ENCODE data around the gene FAM107B.
"Not testable (repeated sequence)": the region's sequence is repeated elsewhere in the genome, so short reads cannot be mapped to it uniquely, and the experiment has no call there.

Gene FAM107B

DNA sequence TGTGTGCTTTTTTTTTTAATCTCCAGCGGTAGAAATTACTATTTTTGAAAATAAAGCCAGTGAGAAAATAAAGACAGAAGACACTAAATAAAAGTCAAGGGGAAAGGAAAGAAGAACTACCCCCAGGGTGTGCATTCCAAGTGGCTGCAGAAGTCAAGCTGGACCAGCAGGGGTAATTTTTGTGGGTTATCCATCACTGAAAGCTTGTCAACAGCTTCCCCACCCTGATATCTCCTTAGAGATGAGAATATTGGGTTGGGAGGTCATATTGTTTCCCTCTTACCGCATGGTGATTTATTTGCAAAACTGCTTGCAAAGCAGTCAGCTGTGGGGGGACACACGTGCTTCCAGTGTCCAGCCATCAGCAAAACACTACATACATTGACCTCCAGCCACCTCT is 46.4 kb downstream of the FAM107B start:
- no peak for DNase-seq

DNA sequence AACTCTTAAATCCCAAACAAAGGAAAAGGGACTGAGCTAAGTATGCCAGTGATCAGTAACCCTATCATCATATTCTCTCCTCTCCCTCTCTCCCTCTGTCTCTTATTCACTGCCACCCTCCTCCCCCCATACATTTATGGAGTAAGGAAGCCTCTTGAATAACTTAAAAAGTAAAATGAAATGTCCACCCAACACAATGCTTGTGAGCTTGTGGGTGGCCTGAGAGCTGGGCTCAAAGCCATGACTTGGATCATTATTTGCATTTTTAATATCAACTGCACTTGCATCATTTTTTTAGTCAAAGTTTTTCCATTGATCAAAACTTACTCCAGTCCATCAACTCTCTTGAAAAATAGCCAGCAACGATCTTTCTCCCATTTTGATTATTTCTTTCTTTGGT is 46.8 kb downstream of the FAM107B start:
- DNase-seq = no peak

DNA sequence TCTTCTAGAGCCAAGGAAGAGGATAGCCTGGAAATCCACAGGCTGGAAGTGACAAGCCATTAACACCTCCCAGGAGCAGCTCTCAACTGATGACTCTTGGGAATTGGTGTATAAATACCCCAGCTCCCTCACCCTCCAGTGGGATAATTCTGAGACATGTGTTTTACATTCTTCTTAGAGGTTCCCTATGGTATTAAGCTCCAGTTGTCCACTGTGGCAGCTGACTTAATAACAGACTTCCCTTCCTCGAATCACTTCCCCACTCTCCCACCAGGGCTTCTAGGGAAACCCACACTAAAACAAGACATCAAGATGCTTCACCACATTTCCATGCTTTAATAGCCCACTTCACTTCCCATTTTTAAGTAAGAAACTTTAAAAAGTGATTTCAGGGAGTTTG is 47.2 kb downstream of the FAM107B start:
- DNase-seq = no peak

DNA sequence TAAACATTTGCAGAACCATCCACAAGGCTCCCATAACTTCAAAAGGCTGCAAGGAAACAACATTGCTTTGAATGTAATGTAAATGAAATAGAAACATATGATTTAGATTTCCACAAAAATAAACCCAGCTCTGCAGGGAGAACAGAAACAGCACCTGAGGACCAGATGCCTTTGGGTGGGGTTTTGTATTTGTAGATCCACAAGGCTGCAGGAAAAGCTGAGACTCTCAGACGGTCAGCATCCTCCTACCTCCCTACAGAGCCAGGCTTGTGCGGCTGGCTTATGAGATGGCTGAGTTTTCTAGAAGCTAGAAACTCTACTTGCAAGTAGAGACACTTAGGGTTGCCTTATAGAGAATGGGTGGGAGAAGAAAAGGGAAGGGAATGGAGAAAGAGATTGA is 49.8 kb downstream of the FAM107B start:
- DNase-seq = no peak

DNA sequence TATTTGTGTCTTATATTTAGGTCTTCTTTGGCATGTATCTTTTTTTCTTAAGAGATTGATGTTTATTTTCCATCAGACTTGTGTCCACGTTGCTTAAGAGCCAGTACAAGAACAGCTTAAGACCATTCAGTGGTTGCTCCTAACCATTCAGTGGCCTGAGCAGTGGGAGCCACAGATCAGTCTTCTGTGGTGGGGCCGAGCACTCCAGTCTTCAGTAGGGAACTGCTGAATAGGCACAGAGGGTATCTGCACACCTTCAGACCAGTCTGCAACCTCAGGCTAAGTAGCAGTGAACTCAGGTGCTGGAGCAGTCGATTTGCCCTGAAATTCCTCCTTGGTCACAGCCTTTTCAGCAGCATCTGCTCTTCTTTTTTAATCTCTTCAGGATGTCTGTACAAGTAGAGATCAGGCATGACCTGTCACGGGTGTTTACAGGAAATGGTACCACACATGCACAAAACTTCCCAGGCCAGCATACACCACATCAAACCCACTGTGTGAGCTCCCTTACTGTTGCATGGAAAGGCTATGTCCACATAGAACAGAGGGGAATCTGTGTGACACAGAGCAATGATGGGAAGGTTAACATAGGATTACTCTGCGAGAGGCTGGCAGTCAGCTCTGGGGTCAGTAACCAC is 51.5 kb downstream of the FAM107B start:
- peak; percentile 57 for DNase-seq

DNA sequence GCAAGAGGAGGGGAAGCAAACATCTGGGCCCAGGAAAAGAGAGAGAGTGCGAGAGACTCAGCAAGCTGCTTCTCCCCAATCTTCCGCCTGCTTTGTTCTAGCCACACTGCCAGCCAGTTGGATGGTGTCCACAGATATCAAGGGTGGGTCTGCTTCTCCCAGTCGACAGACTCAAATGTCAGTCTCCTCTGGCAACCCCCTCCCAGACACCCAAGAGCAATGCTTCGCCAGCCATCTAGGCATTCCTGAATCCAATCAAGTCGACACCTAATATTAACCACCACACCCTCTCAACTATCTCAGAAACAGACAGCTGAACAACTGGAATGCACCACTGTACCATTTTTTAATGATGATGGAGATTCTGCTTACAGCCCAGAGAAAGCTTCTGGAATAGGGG is 57.1 kb downstream of the FAM107B start:
- DNase-seq = no peak

DNA sequence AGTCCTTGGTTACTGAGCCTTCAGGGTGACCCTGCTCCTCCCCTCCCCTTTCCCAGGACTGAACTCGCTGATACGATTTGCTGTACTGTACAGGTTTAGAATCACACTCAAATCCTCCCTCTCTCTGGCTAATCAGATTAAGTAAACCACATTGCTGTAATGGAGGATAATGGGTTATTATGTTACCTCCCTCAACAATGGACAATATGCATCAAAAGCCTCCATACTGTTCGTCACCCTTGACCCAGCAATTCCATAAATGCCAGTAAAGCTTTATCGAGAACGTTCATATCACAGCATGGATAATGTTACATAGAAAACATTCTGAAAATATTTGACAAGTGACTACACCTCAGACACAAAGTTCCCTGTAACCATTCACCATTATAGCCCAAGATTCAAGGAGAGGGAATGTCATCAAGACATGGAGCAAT is 61.7 kb downstream of the FAM107B start:
- no peak for DNase-seq

DNA sequence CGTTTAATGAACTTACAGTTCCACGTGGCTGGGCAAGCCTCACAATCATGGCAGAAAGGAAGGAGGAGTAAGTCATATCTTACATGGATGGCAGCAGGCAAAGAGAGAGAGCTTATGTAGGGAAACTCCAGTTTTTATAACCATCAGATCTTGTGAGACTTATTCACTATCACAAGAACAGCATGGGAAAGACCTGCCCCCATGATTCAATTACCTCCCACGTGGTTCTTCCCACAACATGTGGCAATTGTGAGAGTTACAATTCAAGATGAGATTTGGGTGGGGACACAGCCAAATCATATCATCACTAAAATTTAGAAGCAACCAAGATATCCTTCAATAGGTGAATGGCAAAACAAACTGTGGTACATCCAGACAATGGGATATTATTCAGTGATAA is 65.4 kb downstream of the FAM107B start:
- DNase-seq = not testable (repeated sequence)

DNA sequence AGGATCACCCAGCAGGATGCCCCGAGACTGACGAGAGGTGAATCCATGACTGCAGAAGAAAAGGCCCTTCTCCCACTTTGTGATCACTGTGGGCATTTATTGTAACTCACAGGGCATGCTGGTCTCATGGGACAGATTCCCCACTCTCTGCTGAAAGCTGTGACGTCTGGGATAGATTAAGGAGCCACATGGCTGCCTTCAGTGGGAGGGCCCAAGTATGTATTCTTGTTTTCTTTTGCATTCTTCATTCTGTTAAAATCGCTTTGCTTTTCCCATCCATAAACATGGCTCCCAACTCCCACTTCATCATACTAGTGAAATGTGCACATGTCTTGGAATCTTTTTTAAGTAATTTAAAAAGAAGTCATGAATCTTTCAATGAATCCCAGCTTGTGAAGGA is 67.2 kb downstream of the FAM107B start:
- DNase-seq = no peak

DNA sequence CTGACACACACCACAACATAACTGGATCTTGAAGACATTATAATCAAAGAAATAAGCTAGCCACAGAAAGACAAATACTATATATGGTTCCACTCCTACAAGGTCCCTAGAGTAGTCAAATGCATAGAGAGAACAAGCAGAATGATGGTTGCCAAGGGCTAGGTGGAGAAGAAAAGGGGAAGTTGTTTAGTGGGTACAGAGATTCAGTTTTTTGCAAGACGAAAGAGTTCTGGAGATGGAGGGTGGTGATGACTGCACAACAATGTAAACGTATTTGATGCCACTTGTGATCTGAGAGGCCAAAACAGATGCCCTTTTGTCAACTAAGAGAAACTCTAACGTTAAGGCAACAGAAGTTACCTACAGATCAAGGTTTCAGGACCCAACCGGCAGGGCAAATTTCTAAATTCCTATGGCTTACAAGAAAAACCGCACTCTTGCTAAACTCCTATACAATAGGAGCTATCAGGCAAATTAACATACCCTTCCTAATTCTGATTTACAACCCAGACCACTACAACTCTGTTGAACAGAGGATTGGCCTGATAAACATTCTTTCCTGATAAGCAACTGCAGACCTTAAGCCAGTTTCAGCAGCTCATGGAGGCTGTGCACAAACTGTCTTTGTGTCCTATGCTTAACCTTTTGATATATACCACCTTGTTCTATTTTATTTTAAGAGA is 69.0 kb downstream of the FAM107B start:
- no peak for DNase-seq

DNA sequence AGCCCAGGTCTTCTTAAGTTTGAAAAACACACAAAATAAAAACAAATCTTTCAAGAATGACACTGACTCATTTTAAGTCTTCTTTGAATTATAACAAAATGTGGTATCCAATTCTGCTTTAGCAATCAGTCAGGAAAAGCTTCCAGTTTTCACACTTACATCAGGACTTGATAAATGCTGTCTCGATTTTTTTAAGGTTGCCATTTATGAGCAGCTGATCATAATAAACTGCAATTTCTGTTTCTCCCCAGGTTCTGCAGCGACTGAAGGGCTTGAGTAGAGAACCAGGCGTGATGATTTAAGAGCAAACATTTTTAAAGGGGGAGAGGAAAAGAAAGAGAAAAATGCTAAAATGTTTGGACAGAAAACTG is 71.1 kb downstream of the FAM107B start:
- no peak for DNase-seq

DNA sequence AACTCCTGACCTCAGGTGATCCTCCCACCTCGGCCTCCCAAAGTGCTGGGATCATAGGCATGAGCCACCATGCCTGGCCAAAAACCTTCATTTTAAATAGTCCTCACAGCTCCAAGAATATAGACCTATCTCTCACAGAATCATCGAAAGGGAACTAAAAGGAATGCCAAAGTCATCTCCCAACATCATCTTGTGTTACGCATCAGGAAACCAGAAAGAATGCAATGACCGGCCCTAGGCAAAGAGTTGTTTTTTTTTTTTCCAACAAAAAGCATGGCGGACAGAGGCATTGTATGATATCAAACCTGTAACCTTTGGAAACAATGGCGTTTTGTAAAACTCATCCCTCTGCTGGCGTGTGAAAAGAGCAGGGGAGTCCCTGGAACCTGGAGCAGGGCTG is 73.2 kb downstream of the FAM107B start:
- DNase-seq = no peak

DNA sequence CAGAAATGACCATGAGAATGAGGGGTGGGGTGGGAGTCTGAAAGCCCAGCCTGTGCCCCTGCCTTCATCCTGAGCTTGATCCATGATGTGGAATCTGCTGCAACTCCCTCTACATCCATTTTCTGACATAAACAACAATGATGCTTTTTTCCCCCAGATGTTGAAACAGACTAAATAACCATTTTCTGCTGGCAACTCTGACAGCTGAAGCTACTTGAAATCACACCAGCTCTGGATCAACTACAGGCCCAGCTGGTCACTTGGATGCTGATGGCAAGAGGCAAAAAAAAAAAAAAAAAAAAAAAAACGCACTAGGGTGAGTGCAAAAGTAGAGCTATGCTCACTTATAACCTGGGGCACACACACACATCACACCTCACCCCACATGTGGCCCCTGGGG is 74.2 kb downstream of the FAM107B start:
- DNase-seq = no peak

DNA sequence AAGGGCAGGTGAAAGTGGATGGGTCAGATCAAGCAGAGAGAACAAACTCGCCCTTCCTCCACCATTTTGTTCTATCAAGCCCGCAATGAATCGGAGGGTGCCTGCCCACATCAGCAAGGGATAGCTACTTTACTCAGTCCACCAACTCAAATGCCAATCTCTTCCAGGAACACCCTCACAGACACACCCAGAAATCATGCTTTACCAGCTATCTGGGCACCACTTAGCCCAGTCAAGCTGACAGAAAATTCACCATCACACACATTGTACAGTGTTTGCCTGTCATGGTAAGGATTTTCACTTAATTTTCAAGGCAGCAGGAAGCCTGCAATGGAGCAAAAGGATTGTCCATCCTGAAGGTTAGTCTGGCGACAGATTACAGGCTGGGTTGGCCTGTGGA is 75.2 kb downstream of the FAM107B start:
- no peak for DNase-seq

DNA sequence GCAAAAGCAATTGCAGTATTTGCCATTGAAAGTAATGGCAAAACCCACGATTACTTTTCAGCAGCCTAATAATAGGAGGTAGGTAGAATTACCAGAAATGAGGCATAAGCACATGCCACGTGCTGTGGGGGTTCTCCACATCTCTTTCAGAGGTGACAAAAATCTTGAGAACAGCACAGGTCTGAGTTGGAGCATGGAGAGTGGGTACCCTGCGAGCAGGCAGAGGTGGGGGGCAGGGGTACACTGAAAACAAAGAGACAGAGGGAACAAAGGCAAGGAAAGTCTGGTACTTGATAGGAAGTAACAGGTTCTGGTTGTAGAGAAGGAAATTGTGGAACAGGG is 75.9 kb downstream of the FAM107B start:
- no peak for DNase-seq

DNA sequence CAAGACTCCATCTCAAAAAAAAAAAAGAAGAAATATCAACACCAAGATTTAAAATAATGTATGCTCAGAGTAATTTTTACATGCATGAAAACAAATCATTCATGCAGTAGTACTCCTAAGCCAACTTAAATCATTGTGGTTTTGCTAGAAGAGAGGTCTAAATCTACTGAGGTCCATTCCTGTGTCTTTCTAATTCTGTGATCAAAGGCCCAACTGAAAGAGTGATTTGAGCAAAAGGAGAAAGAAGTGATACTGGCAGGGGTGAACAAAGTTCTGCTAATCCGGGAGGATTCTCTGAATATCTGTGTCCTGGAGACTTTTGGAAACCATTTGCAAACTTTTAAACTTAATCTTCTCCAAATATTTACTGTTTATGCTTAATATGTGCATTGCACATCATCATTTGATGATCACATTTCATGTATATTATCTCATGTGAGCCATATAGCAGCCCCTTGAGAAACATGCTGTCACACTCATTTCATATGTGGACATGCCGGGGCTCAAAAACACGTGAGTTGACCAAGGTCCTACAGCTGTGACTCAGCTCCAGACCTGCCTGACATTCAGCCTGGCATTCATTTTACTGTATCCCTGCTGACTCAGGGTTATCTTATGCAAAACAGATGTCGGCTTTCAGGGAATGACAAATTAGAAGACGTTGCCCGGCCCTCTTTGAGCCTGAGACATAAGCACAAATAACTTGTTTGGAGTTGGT is 76.4 kb downstream of the FAM107B start:
- DNase-seq = no peak

DNA sequence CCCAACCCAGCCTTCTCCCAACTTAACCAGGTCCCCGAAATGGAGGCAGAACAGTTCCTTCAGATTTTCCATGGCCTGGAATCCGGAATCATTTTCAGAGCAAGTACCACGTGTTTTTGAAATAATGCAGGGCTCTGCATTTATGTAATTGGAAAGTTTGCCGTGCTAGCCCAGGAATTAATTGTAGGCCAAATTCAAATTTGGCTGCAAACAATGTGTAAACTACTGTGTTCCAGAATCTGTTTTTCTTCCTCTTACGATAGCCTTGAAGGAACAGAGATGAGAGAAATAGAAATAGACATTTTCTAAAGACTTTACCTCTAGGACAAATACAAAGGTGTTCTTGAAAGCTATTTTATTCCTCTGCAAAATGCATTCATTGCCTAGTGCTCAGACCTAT is 77.4 kb downstream of the FAM107B start:
- DNase-seq = no peak

DNA sequence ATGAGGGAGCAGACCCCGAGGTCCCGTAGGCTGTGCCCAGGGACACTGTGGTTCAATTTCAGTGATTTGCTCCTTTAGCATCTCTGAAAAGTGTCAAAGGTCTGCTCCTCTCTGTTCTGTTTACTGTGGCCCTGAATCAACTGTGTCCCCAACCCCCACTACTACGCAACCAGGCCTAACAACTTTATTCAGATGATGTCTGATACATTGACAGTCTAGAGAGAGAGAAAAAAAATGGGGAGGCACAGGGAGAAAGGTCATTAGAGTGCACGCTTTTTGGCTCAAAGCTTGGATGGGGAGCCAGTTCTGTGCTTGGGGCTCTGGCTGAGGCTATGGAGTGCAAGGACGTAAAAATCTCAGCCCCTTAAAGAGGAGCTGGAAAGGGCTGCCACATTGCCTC is 77.9 kb downstream of the FAM107B start:
- no peak for DNase-seq

DNA sequence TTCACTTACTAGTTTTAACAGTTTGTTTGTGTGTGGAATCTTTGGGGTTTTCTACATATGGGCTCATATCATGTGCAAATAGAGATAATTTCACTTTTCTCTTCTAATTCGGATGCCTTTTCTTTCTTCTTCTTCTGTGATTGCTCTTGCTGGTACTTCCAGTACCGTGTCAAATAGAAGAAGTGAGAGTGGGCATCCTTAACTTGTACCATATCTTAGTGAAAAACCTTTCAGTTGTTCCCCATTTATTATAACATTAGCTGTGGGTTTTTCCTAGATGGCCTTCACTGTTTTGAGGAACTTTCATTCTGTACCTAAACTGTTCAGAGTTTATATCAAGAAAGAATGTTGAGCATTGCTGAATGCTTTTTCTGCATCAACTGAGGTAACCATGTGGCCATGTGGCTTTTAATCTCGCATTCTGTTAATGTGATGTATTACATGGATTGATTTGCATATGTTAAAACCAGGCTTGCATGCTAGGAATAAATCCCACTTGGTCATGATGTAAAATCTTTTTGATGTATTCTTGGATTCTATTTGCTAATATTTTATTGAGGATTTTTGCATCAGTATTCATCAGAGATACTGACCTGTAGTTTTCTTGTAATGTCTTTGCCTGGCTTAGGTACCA is 78.7 kb downstream of the FAM107B start:
- DNase-seq = no peak

DNA sequence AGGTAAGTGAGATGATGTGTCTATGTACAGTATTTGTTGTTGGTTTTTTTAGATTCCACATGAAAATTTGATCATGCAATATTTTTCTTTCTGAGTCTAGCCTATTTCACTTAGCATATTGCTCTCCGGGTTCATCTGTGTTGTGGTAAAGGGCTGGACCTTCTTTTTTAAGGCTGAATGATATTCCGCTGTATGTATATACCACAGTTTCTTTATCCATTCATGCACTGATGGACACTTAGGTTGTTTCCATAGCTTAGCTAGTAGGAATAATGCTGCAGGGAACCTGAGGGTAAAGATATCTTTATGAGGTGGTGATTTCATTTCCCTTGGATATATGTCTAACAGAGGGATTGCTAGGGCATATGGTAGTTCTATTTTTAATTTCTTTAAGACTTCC is 80.8 kb downstream of the FAM107B start:
- DNase-seq = no peak

DNA sequence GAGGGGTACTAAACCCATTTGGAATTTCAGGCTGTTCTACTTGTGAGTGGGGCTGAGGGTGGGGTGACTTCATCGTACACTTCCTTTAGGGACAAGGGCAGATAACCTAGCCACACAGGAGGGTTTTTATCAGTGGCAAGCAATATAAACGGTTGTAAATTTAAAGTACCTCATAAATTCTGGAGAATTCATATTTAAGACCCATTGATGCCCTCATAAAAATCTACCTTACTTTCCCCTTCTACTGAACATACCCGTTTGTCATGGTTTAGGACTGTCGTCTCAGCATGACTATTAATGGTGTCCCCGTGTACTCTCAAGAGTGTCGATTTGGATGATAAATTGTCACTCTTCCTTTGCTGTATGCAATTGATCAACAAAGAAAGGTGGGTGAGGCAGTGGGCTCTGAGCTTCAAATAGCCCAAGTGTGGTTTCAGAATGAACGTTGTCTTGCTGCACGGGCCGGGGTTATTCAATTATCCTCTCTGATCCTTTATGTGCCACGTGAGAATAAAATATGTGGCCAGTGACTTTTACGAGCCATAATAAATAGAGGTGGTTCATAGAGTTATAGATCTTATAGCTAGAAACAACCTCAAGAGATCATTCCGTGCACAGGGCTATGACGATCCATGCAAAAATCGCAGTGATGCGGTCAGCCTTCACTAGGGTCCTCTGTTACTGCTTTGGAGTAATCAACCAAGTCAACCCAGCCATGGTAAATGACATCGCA is 82.2 kb downstream of the FAM107B start:
- DNase-seq = no peak

DNA sequence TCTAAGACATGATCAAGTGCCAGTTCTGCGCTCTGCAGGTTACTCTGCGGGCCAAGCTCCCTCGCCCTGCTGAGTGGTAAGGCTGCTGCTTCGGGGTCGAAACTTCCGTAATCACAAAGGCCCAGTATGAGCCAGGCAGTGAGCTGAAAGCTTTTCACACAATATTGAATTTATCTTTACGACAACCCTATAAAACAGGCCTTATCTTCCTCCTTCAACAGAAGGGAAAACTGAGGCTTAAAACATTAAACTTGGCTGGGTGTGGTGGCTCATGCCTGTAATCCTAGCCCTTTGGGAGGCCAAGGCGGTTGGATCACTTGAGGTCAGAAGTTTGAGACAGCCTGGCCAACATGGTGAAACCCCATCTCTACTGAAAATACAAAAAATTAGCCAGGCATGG is 83.3 kb downstream of the FAM107B start:
- DNase-seq = no peak

DNA sequence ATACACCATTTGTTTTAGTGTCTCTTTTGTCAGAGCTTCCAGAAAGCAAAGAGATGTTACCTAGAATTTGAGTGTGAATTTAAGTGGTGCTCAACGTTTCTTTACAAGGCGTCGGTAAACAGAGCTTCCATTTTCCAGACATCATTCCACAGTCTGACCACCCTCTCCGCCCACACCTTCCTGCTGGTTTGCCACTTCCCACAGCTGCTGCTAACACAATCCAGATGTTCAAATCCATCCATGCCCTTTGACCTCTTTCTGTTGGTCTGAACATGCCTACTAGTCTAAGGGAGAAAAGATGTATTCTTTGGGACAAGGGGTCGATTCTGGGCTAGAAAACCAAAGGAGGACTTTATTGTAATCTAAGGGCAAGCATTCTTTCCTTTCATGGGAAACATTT is 86.1 kb downstream of the FAM107B start:
- DNase-seq = no peak

Data from CD4-positive, alpha-beta T cell treated with Interleukin-10 for 1 hour (primary cell).